Body of pancreas (tissue), 4 donors: ENCODE results near the gene KATNAL1. TPM values are rescaled to one million over a fixed set of nuclear protein-coding genes. Genes with fewer than 3 reads are reported as not detected.

Experiments used
- ATAC-seq: fragments of 150-250 bp; one replicate; pipeline ENCODE4 v1.9.1; 2016
- DNase-seq, 4 donors: peaks; one replicate each; pipeline ENCODE4 v3.0.0-alpha.2; 2019
- H3K27ac ChIP-seq, 4 donors: fragments of 200-600 bp; sonication (generic); 1 replicate in 3 of 4; 2 replicates in 1 of 4; pipeline versions ENCODE4 v1.5.1 to v1.6.1; 2016 to 2019; ENCODE audit warnings: mild to moderate bottlenecking in 1 of 4, mixed read lengths in 1 of 4, moderate library complexity in 1 of 4
- H3K27me3 ChIP-seq, 2 donors: fragments of 200-600 bp; sonication (generic); one replicate each; pipeline ENCODE4 v1.6.0; 2016; ENCODE audit warnings: mild to moderate bottlenecking in 1 of 2
- H3K36me3 ChIP-seq, 2 donors: fragments of 200-600 bp; sonication (generic); replicated peaks in 1 of 2; 2 replicates each; pipeline ENCODE4 v1.5.1; 2016; ENCODE audit warnings: low read depth in 2 of 2; ENCODE audit not compliant: insufficient read depth in 1 of 2
- H3K4me1 ChIP-seq: fragments of 200-600 bp; sonication (generic); one replicate; pipeline ENCODE4 v1.6.0; 2016
- H3K4me3 ChIP-seq, 2 donors: fragments of 200-600 bp; sonication (generic); 1 replicate in 1 of 2; 2 replicates in 1 of 2; pipeline ENCODE4 v1.5.1; 2016 to 2019
- H3K9me3 ChIP-seq, 3 donors: fragments of 200-600 bp; sonication (generic); 1 replicate in 2 of 3; 2 replicates in 1 of 3; pipeline ENCODE4 v1.5.1; 2016
- POLR2A ChIP-seq, 3 donors: fragments of 450-650 bp; IDR thresholded peaks; one replicate each; pipeline ENCODE4 v1.6.1; 2016; ENCODE audit warnings: antibody characterized with exemption in 3 of 3, mild to moderate bottlenecking in 2 of 3
- WGBS, 2 donors: methylation state at CpG; one replicate each; pipeline ENCODE4 v1.1.5; 2017; 5-methylcytosine and 5-hydroxymethylcytosine counted together
- intact Hi-C: fragments of 100-400 bp; cut with DNase I; formaldehyde crosslinking; loops from one replicate; pipeline ENCODE4 v1.15.1; 2023
- total RNA-seq, 2 donors: library from RNA; depleted of rRNA; stranded (reverse); fragments of >200 nt; gene quantifications; one replicate each; pipeline ENCODE4 v1.1.0, GENCODE V29; 2016
- TF ChIP-seq, protein P1 (sequence below), 7 experiments: fragments of 450-650 bp in 4 of 7; fragments of 200-600 bp in 3 of 7; sonication (generic) in 3 of 7; IDR thresholded peaks; one replicate each; pipeline ENCODE4 v1.5.1; 2016 to 2019; ENCODE audit warnings: antibody characterized with exemption in 7 of 7

KATNAL1 gene
- total RNA-seq, 2 donors from 2014 or later = 6.5 to 6.6 TPM

DNA sequence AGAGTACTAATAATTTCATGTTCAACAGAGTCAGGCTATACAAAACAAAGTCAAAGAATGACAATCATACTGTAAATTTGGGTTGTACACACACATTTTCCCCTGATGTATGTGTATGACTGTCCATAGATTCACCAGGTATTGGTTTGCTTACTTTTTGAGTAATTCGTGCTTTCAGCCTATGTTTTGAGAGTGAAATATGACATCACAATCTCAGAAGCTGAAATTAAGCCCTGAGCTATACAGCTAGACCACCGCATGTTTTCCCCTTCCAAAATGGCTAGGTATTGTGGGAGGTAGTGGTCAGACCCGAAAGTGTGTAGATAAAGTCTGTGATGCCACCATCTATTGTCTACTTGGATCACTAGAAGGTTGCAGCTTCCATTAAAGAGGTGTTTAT lies 102.8 kb downstream of the KATNAL1 start:
- Histone ChIP-seq H3K4me3 (no peak overlapping the region), H3K27ac (no peak overlapping the region), H3K27me3 (no peaks in the 10 kb centered on the region), H3K4me1 (peaks cover 7% of the 10 kb centered on the region), H3K36me3 (no peaks in the 10 kb centered on the region), H3K9me3 (no peaks in the 10 kb centered on the region)
- no peak for TF ChIP-seq POLR2A (IDR thresholded peaks at IDR 0.05)
- 86 to 91% methylated on average over 3 of the region's 3 CpGs for WGBS, 2 donors
- ATAC-seq (no peak), DNase-seq (no peak)
- intact Hi-C loops = no loop called here

DNA sequence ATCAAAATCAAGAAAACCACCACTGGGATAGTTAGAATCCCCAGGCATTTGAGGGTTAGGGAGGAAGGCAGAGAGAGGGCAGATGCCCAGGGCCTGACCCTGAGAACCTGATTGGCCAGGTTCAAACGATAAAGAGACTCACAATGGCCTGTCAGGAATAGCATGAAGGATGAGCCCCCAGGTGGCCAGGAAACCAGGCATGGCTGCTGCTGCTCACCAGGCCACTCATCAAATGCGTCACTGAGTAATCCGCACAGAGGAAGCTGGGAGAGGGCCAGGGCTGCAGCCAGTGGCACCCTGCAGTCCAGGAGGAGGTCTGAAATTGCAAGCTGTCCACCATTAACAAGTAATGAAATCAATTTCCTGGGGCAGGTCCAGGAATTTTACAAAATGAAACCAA lies 111.3 kb downstream of the KATNAL1 start:
- DNase-seq = peak in 2 of 4 donors; percentile 20 to 37
- no peak overlapping the region for H3K27ac ChIP-seq
- H3K36me3 ChIP-seq = no peaks in the 10 kb centered on the region
- intact Hi-C loops = no loop called here
- no peak overlapping the region for H3K4me3 ChIP-seq
- TF ChIP-seq, protein P1, sequence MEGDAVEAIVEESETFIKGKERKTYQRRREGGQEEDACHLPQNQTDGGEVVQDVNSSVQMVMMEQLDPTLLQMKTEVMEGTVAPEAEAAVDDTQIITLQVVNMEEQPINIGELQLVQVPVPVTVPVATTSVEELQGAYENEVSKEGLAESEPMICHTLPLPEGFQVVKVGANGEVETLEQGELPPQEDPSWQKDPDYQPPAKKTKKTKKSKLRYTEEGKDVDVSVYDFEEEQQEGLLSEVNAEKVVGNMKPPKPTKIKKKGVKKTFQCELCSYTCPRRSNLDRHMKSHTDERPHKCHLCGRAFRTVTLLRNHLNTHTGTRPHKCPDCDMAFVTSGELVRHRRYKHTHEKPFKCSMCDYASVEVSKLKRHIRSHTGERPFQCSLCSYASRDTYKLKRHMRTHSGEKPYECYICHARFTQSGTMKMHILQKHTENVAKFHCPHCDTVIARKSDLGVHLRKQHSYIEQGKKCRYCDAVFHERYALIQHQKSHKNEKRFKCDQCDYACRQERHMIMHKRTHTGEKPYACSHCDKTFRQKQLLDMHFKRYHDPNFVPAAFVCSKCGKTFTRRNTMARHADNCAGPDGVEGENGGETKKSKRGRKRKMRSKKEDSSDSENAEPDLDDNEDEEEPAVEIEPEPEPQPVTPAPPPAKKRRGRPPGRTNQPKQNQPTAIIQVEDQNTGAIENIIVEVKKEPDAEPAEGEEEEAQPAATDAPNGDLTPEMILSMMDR (IDR thresholded peaks at IDR 0.05) = no peak
- no peak for TF ChIP-seq POLR2A (IDR thresholded peaks at IDR 0.05)
- H3K27me3 ChIP-seq = no peaks in the 10 kb centered on the region
- 63 to 68% methylated on average over 3 of the region's 3 CpGs for WGBS, 2 donors
- peak; percentile 47 for ATAC-seq
- peaks cover 4% of the 10 kb centered on the region for H3K4me1 ChIP-seq
- no peaks in the 10 kb centered on the region for H3K9me3 ChIP-seq

DNA sequence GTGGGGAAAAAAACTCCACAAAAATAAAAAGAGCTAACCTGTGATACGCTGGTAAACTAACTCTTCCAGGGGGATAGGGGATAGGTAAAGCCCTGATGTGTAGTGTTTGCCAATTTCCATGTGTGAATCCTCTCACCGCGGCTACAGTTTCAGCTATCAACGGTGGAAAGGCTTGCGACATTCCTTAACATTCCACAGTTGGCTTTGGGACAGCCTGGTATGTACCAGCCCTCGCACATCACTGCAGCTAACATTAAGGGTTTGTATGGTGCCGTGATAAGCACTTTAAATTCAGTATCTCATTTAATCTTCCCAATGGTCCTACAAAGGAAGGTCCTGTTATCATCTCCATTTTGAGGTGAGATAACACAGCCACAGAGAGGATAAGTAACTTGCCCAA lies 112.4 kb downstream of the KATNAL1 start:
- no peak for ATAC-seq
- no peak for TF ChIP-seq POLR2A (IDR thresholded peaks at IDR 0.05)
- TF ChIP-seq, protein P1 (IDR thresholded peaks at IDR 0.05) = no peak
- DNase-seq = no peak
- no peak overlapping the region for H3K27ac ChIP-seq
- H3K9me3 ChIP-seq = no peaks in the 10 kb centered on the region
- H3K4me3 ChIP-seq = no peak overlapping the region
- WGBS, 2 donors = 70 to 72% methylated on average over 7 of the region's 7 CpGs
- intact Hi-C loops = no loop called here
- no peaks in the 10 kb centered on the region for H3K4me1 ChIP-seq
- H3K27me3 ChIP-seq = no peaks in the 10 kb centered on the region
- H3K36me3 ChIP-seq = no peaks in the 10 kb centered on the region

DNA sequence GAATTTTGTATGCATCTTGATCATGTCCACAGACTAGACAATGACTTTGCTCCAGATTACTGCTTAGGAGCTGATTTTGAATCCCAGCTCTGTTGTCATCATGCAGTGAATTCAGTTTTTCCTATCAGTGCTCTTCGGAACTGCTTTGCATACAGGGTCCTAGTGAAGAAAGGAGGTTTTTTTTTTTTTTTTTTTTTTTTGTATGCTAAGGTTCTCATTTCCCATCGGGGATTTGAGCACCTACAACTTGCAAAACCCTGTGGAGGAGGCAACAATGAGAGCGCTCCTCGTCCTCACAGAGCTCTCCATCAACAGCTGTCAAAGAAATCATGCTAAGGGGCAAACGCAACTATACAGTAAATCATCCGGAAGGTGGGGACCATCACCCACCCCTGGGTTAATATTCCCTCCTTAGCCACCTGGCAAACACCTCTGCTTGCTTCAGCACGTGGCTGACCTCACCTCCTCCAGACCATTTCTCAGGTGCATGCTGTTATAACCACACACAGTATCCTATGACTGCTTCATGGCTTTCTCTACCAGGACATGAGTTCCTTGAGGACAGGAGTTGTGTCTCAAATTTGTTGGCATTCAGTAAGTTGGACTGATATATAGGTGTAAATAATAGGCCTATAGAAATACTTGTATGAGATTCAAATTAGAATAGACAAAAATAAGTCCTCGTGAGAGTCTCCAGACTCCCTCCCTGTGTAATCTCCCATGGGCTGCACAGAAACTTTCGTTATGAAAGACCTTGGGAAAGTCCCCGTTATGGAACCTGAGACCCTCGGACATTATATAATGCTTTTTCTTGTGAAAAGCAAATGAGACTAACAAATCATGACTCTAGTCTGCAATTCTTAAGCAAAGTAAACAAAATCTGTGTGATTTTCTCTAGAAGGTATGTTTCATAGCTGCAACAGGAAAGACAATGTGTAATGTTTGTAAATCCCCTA lies 113.8 kb downstream of the KATNAL1 start:
- TF ChIP-seq, protein P1 (IDR thresholded peaks at IDR 0.05) = no peak
- TF ChIP-seq POLR2A (IDR thresholded peaks at IDR 0.05) = no peak
- ATAC-seq = no peak
- 78 to 81% methylated on average over 11 of the region's 11 CpGs for WGBS, 2 donors
- Histone ChIP-seq H3K9me3 (no peaks in the 10 kb centered on the region), H3K27me3 (no peaks in the 10 kb centered on the region), H3K27ac (no peak overlapping the region), H3K4me3 (no peak overlapping the region), H3K4me1 (no peaks in the 10 kb centered on the region), H3K36me3 (no peaks in the 10 kb centered on the region)
- intact Hi-C loops = no loop called here
- no peak for DNase-seq

DNA sequence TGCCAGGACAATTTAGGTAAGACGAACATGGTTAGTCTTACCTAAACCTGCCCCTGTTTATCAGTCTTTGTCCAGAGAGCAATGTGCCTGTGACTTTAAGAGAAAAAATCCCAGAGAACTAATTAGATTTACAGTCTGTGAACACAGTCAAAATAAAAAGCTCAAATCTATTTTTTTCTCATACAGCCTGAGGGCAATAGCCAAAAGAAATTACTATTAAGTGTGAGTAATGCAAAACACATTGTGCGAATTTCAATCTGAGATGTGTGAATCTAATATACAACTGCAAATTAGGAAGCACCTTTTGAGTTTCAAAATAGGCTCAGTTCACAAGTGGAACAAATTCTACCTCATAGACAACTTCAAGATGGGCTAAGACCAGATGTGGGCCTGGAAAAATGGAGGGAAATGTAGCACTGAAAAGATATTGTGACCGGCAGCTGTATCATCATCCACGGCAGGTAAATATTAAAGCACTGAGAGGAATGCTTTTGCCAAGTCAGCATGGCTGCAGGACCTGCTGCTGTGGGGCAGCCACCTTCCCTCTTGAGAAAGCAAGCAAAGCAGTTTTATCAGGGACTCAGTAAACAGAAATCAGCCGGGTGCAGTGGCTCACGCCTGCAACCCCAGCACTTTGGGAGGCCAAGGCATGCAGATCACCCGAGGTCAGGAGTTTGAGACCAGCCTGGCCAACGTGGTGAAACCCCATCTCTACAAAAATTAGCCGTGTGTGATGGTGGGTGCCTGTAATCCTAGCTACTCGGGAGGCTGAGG lies 114.8 kb downstream of the KATNAL1 start:
- H3K4me3 ChIP-seq = no peak overlapping the region
- no peaks in the 10 kb centered on the region for H3K36me3 ChIP-seq
- no peaks in the 10 kb centered on the region for H3K27me3 ChIP-seq
- ATAC-seq (no peak), DNase-seq (peak in 1 of 4 donors; percentile 19)
- WGBS, 2 donors = 49 to 63% methylated on average over 9 to 10 of the region's 10 CpGs
- H3K27ac ChIP-seq = no peak overlapping the region
- no peaks in the 10 kb centered on the region for H3K9me3 ChIP-seq
- intact Hi-C loops = no loop called here
- no peak for TF ChIP-seq POLR2A (IDR thresholded peaks at IDR 0.05)
- TF ChIP-seq, protein P1 (IDR thresholded peaks at IDR 0.05) = no peak
- no peaks in the 10 kb centered on the region for H3K4me1 ChIP-seq
